HUDEP-2 (cell line): ENCODE data around the gene EPOP.
"Not testable (repeated sequence)": the region's sequence is repeated elsewhere in the genome, so short reads cannot be mapped to it uniquely, and the experiment has no call there.

Source experiments
- DNase-seq, 76 experiments: peaks; one replicate each; lab custom pipeline; 2025; ENCODE audit not compliant: unreplicated experiment in 76 of 76; lab: John Stamatoyannopoulos, UW

The EPOP gene

DNA sequence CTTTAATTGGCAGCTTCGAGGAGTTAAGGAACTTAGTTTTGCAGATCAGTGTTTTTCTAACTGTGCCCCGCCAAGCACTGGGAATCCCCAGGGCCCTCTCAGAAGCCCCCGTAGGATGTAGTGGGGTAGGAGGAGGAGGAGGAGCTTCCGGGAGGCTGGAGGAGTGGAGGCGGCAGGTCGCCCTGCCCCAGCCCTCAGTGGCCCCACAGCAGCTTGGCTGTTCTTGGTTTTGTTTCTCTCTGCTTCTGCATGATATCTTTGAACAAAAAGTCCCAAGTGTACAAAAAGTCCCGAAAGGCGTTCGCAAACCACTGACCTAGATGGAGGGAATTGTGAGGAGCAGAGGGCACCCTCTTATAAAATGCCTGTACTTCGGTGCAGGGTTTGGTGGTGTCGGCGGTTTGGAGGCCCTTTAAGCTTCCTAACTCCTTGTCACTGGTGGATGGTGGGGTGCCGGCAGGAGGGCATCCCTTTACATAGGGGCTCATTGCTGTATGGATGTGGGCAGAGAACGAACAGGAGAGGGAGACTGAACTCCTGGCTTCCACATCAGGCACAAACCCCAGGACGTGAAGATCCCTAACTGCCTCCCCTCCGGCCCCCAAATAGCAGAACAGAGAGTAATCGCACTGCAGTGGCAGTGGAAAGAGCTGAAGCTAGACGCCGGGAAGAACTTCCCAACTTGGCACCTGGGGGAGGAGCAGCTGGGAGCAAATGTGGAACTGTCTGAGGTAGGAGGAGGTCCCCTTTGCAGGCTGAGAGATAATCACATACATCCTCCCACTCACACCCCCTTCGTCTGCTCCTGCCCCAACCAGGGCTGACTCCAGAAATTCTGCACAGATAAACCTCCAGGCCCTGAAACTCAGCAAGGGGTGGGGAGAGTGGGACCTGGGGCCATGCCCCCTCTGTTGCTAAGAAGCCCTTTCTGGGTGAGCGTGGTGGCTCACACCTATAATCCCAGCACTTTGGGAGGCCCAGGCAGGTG, 20.1 kb downstream of the EPOP start:
- DNase-seq: no peak

DNA sequence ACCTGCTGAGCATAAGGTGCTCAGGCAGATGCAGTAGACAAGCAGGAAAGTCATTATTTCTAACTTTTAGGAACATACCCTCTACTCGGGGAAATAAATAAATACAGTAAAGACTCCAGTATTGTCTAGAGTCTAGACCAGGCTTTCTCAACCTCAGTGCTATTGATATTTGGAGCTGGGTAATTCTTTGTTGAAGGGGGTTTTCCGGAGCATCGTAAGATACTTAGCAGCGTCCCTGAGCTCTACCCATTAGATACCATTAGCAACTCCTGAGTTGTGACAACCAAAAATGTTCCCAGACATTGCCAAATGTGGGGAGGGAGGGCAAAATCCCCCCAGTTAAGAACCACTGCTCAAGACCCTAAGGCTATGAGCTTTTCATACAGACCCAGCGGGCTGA, 21.1 kb downstream of the EPOP start:
- no peak for DNase-seq

DNA sequence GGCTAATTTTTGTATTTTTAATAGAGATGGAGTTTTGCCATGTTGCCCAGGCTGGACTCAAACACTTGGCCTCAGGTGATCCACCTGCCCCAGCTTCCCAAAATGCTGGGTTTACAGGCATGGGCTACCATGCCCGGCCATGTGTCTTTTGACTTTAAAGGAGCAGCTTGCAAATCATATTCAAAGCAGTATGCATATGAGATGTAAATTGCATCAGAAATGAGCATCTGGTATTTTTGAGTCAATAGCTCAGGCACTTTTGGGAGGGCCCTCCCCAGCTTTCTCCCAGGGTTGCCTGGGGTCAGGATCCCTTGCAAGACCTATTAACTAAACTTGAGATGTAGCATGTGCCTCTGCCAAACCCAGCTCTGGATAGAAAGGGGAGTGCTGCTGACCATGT, 21.5 kb downstream of the EPOP start:
- DNase-seq: no peak

DNA sequence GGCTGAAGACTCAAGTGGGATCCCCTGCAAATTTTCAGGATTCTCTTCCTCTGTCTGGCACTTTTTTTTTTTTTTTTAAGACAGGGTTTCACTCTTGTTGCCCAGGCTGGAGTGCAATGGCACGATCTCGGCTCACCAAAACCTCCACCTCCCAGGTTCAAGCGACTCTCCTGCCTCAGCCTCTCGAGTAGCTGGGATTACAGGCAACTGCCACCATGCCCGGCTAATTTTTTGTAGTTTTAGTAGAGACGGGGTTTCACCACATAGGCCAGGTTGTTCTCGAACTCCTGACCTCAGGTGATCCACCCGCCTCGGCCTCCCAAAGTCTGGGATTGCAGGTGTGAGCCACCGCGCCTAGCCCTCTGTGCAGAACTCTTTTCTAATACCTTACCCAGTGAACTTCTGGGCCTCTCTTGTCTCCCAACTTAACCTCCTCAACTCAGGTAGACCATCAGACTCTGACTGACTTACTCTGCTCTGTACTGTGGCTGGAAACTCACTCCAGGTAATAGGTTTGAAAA, 24.0 kb downstream of the EPOP start:
- not testable (repeated sequence) for DNase-seq

DNA sequence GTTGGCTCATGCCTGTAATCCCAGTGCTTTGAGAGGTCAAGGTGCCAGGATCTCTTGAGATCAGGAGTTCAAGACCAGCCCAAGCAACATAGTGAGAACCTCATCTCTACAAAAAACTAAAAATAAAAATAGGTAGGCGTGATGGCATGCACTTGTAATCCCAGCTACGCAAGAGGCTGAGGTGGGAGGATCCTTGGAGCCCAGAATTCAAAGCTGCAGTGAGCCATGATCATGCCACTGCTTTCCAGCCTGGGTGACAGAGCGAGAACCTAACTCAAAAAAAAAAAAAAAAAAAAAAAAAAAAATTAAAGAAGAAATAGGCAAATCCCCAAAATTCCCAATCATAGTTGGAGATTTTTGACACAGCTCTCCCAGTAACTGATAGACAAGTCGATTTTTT, 36.8 kb downstream of the EPOP start:
- no peak for DNase-seq

DNA sequence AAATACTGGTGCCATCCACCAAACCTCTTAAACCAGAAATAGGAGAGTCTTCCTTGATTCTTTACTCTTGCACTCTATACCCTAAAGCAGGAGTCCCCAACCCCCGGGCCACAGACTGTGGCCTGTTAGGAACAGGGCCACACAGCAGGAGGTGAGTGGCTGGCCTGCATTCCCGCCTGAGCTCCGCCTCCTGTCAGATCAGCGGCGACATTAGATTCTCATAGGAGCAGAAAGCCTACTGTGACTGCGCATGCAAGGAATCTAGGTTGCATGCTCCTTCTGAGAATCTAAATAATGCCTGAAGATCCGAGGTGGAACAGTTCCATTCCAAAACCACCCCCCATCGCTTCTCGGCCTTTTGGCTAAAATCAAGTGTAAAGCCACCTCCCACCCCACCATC, 38.7 kb downstream of the EPOP start:
- no peak for DNase-seq

DNA sequence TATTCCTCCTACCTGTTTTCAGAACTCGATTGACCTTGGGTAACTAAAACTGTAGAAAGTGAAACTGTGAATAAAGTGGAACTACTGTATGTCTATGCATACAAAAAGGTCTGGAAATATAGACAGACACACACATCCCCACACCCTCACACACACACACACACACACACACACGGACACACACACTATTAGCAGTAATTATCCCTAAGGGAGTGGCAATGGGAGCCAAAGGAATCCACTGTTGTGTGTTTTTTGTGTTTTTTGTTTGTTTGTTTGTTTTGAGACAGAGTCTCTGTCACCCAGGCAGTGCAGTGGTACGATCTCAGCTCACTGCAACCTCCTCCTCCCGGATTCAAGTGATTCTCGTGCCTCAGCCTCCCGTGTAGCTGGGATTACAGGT, 42.4 kb downstream of the EPOP start:
- no peak for DNase-seq

DNA sequence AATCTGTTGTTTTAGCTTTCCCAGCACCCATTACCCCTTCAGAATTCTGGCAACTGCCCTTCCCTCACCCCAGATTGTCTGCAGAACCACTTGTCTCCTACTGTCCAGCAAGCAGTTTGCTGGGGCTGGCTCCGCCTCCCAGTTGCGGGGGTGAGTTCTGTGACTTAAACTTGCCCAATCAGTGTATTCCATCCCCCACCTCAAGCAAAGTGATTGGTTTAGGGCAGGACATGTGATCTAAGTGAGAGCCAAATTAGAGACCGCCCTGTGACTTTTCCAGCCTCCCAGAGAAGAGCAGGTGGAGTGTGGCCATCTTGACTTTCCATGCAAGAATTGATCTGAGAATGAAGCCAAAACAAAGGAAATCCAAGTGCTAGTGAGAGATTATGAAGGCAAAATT, 46.3 kb downstream of the EPOP start:
- DNase-seq: peak in 3 of 76 experiments; percentile 14 to 24 (median 14)

DNA sequence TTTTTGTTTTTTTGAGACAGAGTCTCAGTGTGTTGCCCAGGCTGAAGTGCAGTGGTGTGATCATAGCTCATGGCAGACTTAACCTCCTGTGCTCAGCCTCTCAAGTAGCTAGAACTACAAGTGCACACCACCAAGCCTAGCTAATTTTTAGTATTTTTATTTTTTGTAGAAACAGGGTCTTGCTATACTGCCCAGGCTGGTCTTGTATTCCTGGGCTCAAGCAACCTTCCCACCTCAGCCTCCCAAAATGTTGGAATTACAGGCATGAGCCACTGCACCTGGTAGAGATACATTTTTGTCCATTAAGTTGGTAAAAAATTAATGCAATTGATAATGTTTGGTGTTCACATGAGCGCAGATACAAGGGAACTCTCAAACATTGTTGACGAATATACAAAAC, 46.8 kb downstream of the EPOP start:
- DNase-seq: no peak

DNA sequence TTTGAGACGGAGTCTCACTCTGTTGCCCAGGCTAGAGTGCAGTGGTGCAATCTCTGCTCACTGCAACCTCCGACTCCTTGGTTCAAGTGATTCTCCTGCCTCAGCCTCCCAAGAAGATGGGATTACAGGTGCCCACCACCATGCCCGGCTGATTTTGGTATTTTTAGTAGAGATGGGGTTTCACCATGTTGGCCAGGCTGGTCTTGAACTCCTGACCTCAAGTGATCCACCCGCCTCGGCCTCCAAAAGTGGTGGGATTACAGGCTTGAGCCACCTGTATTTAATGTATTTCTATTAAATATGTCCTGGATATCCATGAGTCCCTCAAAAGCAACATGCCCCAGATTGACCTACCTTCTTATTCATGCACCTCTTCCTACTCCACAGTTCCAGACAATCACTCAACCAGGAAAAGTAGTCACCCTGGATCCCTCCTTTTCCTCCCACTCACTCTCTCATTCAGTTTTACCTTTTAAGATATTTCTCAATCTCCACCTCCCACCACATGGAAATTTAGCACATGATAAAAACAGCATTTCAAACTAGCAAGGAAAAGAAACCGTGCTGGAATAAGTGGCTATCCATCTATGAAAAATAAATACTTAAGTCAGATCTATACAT, 48.0 kb downstream of the EPOP start:
- not testable (repeated sequence) for DNase-seq

DNA sequence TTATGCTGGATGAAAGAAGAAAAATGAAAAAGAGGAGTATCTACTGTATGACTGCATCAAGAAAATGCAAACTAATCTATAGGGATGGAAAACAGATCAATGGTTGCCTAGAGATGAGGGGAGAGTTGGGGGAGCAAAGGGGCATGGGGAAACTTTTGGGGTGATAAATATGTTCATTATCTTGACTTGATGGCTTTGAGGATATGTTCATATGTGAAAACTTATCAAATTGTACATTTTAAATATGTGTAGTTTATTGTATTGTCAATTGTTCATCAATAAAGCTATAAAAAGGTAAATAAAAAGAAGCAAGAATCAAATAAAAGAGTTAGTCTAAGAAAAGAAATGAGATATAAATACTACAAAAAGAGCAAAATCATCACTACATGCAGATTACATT, 49.3 kb downstream of the EPOP start:
- DNase-seq: no peak

DNA sequence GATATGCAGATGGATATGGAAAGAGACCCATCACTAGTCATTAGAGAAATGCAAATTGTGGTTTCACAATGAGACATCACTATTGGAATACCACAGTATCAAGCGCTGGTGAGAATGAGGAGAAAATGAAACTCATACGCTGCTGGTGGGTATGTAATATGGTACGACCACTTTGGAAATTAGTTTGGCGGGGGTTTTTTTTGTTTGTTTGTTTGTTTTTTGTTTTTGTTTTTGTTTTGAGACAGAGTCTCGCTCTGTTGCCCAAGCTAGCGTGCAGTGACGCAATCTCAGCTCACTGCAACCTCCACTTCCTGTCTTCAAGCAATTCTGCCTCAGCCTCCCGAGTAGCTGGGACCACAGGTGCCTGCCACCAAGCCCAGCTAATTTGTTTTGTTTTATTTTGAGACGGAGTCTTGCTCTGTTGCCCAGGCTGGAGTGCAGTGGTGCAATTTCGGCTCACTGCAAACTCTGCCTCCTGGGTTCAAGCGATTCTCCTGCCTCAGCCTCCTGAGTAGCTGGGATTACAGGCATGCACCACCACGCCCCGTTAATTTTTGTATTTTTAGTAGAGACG, 49.9 kb downstream of the EPOP start:
- DNase-seq: not testable (repeated sequence)
